ENCODE data around the gene PTGFRN.

DNA sequence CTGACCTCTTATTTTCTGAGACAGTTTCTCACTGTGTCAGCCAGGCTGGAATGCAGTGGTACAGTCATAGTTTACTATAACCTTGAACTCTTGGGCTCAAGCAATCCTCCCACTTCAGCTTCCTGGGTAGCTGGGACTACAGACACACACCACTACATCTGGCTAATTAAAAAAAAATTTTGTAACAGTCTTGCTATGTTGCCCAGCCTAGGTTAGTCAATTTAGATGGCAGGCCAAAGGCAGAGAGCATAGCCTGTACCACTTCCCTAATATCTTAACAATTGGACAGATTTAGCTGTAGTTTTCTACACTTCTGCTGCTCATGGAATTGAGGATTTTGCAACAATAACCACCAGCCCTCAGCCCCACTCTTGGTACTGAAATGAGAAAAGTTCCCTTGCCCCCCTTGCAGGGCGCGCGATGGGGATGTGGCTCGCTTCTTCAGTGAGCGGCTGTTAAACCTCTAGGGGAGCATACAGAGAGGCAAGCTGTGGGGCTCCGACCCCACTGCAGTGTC lies 34.9 kb upstream of the PTGFRN start:
- TF ChIP-seq GATA2 (IDR thresholded peaks at IDR 0.05; ENCODE audit: low read depth, low read length) (no peak), GATA3 (IDR thresholded peaks at IDR 0.05; ENCODE audit: low read depth, low read length) (no peak)
